Activated CD8-positive, alpha-beta memory T cell treated with anti-CD3 and anti-CD28 coated beads, Interleukin-2, amount 50 U/mL, for 1 hour (primary cell): ENCODE results near the gene OSBPL3.
"Not testable (repeated sequence)": the region's sequence is repeated elsewhere in the genome, so short reads cannot be mapped to it uniquely, and the experiment has no call there.

Experiments used
- DNase-seq: peaks from one replicate; pipeline ENCODE4 v3.0.0-alpha.2; 2020; ENCODE audit errors: extremely low read depth

OSBPL3 gene

GRCh38 chr7:24920451-24921361, 59.3 kb downstream of the OSBPL3 start:
- no peak for DNase-seq

DNA sequence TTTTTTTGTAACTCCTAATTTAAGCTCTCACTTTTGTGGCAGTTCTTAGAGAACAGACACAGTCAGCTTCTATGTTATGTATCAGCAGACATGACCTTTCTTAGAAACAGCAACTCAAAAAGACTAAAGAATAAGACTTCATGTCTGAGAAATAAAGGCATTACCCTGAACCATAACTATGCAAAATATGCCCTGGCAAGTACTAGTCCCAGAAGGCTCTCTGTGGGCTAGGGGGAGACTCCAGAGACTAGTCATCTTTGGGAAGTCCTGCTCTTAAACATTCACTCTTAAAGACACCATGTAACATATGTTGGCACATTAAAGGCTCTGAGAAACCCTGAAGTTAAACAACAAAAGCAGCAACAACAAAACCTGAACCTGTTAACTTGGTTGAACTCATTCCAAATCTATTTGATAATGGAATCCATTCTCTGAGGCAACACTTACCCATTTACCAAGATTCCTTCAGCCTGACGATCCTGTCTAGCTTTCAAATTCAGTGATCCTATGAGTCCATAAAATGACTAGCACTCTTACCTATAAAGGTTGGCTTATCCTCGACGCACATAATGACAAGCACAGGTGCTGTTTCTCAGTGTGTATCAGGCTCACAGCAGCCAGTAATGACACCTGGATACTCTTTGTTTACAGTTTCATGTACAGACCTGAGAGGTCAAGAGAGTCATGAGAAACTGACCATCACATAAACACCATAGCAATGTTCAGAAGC, 62.3 kb downstream of the OSBPL3 start:
- no peak for DNase-seq

DNA sequence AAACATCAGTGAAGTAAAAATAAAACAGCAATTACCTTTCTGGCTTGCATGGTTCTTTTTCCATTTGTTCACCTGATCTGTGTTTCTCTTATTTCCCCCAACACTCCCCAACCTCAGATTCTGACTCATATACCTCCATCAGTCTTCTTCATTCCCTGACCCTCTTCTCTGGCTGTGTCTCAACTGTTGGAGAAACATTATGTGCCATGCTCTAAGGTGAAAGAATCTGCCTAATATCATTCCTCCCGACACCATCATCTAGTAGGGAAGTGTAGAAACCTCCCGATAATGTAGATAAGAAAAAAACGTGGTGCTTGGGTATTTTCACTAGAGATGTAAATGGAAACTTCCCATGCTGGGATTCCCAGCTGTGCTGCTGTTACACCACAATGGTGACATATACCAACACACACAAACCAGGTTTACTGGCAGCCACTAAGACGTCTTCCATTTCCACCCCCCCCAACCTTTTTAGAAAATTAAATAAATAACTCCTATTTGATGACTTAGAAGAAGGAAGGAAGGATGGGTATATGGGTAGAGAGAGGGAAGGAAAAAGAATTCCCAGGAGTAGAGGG, 63.4 kb downstream of the OSBPL3 start:
- DNase-seq, result no peak

GRCh38 chr7:24914465-24914859, 65.5 kb downstream of the OSBPL3 start:
- no peak for DNase-seq

GRCh38 chr7:24913801-24914464, 66.0 kb downstream of the OSBPL3 start:
- no peak for DNase-seq

DNA sequence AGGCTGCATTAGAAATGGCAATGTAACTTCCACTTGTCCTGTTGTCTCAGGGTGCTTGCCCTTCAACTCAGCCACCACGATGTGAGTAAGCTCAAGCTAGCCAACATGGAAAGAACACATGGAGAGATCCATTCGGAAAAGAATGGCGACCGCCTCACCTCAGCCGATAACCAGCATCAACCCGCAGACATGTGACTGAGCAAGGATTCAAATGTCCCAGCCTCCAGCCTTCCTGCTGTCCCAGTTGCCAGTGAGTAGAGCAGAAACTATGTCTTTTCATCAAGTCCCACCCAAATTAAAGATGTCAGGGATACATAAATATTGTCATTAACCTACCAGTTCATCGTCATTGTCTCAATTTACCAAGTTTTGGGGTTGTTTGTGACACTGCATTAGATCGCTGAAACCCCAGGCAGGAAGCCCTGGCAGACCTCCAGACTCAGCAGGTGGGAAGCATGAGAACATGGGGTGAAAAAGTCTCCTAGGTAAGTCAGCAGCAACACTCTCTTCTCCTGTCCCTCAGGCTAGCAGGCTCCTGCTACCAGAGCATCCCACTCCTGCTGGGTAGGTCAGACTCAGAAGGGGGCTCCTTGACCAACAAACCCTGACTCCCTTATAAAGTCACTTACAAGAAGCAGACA, 67.0 kb downstream of the OSBPL3 start:
- DNase-seq, result no peak

DNA sequence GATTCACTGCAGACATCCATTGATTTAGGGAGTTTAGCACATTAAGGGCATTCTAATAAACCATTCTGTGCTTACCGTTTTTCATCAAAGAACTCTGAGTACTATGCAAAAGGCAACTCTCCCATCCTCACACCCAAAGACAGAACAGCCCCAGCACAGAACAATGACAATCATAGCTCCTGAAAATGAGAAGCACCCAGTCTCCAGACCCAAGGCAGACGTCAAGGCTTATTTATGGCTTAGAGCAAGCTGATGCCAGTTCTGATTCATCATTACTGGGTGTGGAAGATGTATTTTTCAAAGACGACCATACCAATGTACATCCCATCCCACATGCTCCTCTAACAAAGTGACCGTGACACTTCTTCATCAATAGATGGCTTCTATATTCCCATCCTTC, 67.6 kb downstream of the OSBPL3 start:
- no peak for DNase-seq

GRCh38 chr7:24911213-24911603, 68.8 kb downstream of the OSBPL3 start:
- no peak for DNase-seq

DNA sequence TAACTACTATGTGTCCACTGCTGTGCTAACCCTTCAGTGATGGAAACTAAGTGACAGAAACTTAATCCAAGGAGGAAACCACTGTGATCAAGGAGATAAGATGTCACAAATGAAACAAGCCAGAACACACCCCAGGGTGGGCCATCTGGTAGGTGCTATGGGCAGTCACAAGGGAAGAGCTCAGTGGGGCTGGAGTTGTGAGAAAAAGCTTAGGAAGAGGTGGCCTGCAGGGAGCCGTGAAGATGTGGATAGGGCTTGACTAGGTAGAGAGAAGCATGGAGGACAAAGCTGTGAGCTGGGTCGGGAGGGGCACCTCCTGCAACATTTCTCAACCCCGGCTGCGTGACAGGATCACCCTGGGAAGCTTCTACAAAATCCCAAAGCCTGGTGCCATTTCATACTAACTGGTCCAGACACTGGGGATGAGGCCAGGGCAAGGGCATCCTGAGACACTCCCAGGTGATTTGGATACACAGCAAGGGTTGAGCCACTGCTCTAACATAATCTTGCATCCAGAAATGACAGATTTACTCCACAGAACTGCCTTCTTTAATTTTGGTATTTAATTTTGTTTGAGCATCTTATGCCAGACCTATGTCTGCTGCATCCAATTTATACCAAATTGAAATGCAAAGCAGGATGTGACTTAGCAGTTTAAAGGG, 69.3 kb downstream of the OSBPL3 start:
- DNase-seq, result no peak

GRCh38 chr7:24908727-24909126, 71.3 kb downstream of the OSBPL3 start:
- DNase-seq, result no peak

GRCh38 chr7:24908166-24908565, 71.8 kb downstream of the OSBPL3 start:
- no peak for DNase-seq

DNA sequence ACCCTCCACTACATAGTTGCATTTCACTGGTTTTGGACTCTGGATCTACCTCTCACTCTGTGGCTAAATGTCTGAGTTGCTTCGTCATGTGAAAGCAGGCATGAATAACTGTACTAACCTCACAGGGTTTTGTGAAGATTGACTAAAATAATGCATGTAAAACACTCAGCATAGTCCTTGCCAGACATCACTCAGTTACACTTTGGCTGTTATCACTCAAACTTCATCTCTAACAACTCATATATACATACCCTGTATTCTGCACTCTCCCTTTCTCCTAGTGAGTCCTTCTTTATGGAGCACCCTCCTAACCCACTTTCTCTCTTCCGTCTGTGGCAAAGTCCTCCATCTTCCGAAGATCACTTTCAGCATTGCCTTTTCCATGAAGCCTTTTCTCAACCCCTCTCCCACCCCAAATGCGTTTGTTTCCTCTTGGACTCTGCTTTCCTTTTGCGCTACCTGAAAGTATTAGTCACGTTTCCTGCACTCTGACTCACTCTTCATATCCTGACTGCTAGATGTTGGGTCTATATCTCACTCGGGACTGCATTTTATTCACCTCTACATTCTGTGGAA, 72.6 kb downstream of the OSBPL3 start:
- no peak for DNase-seq

DNA sequence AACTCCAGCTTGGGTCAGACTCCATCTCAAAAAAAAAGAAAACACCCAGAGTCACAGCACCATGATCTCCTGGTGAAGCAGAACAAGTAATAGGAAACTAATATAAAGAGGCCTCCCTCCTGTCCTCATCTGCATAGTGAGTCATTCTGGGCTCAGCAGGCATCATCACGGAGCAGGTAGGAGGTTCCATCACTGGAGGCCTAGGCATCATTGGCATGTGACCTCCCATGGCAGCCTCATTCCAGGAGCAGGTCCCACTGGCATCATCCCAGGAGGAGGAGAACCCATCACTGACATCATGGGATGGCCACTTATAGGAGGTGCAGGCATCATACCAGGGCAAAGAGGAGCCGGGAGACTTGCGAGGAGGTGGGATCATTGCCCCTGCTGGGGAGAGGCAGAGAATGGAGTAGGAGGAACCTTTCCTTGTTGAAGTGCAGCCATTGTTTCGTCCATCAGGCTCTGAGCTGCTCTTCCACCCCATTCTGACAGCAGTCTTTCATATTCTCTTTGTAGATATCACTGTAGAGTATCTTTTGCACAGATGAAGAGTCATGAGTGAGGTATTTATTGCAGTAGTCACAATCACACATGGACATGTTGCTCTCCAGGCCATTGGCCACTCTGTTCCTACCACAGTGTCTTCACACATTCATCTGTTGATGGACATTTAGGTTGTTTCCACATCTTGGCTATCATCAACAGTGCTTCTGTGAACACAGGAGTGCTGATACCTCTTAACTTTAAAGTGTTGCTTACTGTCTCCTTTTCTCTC, 73.8 kb downstream of the OSBPL3 start:
- DNase-seq, result no peak

DNA sequence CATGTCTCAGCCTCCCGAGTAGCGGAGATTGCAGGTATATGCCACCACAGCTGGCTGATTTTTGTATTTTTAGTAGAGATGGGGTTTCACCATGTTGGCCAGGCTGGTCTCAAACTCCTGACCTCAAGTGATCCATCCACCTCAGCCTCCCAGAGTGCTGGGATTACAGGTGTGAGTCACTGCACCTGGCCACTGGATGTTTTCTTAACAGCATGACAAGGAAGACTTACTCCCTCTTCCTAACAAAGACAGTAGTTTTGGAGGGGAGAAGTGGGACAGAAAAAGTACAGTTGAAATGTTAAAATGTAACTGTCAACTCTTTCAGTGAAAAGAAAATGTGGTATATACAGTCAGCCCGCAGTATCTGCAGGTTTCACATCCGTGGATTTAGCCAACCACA, 76.0 kb downstream of the OSBPL3 start:
- DNase-seq, result not testable (repeated sequence)

- DNase-seq, result no peak
Measured at GRCh38 chr7:24903559-24903958, 76.4 kb downstream of the OSBPL3 start.

GRCh38 chr7:24902931-24903330, 77.0 kb downstream of the OSBPL3 start:
- no peak for DNase-seq

DNA sequence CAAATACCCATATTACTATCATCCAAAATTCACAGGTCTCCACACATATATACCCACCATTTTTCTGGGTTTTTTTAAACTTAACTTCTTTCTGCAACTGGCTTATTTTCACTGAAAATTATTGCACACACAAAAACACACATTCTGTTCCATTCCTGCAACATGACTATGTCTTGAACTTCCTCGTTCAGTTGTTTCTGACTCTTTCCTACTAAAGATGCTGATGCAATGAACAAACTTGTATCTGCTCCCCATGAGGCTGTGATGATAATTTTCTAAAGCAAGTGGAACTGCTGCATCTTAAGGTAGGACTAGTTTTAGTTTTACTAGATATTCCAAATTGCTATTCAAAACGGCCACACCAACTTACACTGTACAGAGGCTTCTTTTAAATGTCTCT, 77.7 kb downstream of the OSBPL3 start:
- DNase-seq, result no peak

DNA sequence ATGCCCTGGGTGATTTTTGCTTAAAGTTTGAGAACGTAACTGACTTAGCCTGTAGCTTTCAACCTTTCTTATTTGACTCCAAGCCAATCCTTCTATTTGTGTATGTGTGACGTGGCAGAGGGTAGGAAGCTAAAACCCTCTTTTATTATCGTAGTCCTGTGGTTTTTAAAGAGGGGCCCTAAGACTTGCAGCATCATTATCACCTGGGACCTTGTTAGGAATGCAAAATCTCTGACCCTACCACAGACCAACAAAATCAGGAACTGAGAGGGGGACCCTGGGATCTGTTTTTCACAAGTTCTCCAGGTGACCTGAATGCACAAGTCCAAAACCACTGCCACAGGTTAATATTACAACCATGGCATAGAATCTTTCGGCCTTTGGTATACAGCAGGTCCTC, 80.1 kb downstream of the OSBPL3 start:
- no peak for DNase-seq

DNA sequence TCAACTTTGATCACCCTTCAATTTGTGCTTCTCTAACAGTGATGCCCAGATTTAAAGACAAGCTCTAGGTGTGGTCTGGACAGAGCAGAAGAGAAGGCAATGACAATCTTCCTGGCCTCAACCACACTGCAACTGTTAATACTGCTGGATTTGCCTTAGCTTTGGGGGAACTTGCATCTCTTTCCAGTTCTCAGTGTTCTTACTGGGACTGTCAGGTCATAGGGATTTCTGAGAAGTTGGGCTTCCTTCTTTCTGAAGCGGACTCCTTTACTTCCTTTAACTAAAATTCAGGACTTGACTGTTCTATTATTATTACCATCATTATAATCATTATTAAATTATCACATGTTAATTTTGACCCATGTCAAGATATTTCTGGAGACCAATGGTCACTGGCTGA, 80.8 kb downstream of the OSBPL3 start:
- no peak for DNase-seq

- no peak for DNase-seq
Measured at GRCh38 chr7:24898691-24899090, 81.3 kb downstream of the OSBPL3 start.
